Bladder microvascular endothelial cell (primary cell): ENCODE measurements around the gene DGLUCY. TPM values are rescaled to one million over a fixed set of nuclear protein-coding genes. Genes with fewer than 3 reads are reported as not detected.

ENCODE experiments used
- total RNA-seq: library from RNA; depleted of rRNA; stranded (reverse); fragments of >200 nt; gene quantifications from 2 replicates; pipeline ENCODE4 v1.2.3, GENCODE V29; 2014

The DGLUCY gene, protein sequence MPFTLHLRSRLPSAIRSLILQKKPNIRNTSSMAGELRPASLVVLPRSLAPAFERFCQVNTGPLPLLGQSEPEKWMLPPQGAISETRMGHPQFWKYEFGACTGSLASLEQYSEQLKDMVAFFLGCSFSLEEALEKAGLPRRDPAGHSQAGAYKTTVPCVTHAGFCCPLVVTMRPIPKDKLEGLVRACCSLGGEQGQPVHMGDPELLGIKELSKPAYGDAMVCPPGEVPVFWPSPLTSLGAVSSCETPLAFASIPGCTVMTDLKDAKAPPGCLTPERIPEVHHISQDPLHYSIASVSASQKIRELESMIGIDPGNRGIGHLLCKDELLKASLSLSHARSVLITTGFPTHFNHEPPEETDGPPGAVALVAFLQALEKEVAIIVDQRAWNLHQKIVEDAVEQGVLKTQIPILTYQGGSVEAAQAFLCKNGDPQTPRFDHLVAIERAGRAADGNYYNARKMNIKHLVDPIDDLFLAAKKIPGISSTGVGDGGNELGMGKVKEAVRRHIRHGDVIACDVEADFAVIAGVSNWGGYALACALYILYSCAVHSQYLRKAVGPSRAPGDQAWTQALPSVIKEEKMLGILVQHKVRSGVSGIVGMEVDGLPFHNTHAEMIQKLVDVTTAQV
- 44.2 and 69.6 TPM in 2 replicates for total RNA-seq

DNA sequence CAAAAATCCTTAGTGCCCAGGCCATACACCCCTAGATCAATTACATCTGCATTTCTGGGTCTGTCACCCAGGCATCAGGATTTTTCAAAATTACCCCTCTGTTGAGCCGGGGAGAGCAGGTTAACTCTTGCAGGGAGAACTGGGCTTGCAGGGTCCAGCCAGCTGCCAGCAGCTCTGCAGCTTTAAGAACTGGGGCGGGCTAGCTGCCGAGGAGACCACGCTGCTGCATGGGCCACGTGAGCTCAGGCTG is at the start of gene DGLUCY:
TSS of gene DGLUCY (plus strand) at position 245 of the 250 bp plus-strand sequence. CDS start 46,222 bp downstream, outside the sequence.

DNA sequence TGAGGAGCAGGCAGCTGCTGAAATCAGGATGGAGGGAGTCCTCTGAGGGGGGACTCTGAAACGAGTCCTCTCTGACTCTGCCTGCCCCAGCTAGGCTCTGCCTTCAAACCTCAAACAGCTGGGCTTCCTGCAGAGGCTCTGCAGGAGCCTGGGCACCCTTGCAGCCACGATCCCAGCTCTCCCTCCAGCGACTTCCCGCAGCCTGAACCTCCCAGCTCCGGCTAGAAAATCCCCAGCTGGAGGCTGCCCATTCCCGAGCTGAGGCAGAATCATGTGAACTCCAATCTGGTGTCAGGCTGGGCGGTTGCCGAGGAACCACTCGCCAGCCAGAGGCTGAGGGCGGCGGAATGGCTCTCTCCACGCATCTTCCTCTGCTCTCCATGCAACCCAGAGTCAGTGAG is 130.6 kb downstream of the DGLUCY start, which contains the start of gene GPR68:
TSS of gene GPR68 (minus strand) at position 204 of the 401 bp plus-strand sequence. CDS start 9,654 bp downstream, outside the sequence.

Other genes with a start within 250 kb of the DGLUCY start
- gene RPS6KA5, start 53.4 kb upstream of the DGLUCY start, total RNA-seq = 1.1 and 3.1 TPM in 2 replicates
- 1.5 and 1.6 TPM in 2 replicates for gene GPR68, start 130.6 kb downstream of the DGLUCY start, total RNA-seq